Erythroblast (primary cell): Measurements from ENCODE around the gene SNAP47.

Experiments used
- DNase-seq, 2 experiments: peaks; one replicate each; lab custom pipeline; 2025; lab: John Stamatoyannopoulos, UW
- GATA1 ChIP-seq: IDR thresholded peaks from 2 replicates; pipeline ENCODE4 v1.6.1; 2011; ENCODE audit warnings: low read depth, mild to moderate bottlenecking, control low read depth, low read length, moderate library complexity
- POLR2A ChIP-seq: IDR thresholded peaks from 2 replicates; pipeline ENCODE4 v1.6.1; 2011; ENCODE audit warnings: mild to moderate bottlenecking, low read length

The SNAP47 gene

DNA sequence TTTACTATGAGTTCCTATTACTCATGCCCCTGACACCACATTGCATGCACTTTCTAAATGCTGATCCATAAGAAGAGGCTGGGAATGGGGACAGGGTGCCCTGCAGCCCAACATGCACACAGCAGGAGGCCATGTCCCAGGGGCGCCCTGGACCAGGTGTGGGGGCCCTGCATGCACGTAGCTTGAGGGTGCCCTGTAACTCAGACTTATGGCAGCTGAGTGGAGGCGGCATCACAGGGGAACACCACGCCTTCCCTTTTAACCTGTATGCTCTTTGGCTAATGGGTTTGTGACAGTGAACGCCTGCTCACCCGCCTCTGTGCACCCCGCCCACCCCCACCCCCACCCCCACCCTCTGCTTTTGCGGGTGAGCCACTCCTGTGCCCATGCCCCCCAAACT, 36.1 kb downstream of the SNAP47 start:
- DNase-seq = no peak
- no peak for TF ChIP-seq POLR2A
- TF ChIP-seq GATA1 = no peak

DNA sequence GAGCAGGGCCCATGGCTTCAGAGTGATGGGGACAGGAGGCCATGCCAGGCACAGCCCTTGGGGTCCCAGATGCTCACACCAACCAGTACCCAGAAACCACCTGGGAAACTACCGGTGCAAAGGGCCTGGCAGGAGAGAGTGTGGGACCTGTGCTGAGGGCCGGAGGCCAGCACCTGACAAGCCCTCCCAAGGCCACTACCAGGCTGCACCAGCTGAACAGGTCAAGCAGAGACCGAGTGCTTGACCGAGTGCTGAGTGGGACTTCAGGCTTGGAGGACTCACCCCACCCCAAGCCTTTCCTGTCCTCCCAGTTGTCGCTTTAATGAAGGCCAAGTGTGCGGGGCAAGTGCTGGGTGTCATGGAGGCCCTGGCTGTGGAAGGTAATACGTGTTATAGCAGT, 36.5 kb downstream of the SNAP47 start:
- no peak for DNase-seq
- TF ChIP-seq GATA1 (no peak), POLR2A (no peak)

DNA sequence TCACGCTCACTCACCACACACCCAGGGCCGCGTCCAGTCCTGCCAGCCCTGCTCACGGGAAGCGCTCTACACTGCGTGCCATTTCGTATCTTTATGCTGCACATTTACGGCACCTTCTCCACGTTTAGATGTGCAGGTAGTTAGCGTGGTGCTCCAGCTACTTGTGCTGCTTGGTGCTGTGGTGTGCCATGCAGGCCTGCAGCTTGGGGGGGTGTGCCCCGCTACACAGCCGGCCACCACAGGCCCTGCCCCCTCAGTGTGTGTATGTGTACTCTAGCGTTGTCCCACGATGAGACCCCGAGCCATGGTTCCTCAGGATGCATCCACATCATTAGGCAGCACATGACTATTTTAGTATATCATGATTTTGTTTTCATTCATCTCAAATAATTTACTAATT, 38.3 kb downstream of the SNAP47 start:
- no peak for DNase-seq
- TF ChIP-seq POLR2A = no peak
- TF ChIP-seq GATA1 = no peak

DNA sequence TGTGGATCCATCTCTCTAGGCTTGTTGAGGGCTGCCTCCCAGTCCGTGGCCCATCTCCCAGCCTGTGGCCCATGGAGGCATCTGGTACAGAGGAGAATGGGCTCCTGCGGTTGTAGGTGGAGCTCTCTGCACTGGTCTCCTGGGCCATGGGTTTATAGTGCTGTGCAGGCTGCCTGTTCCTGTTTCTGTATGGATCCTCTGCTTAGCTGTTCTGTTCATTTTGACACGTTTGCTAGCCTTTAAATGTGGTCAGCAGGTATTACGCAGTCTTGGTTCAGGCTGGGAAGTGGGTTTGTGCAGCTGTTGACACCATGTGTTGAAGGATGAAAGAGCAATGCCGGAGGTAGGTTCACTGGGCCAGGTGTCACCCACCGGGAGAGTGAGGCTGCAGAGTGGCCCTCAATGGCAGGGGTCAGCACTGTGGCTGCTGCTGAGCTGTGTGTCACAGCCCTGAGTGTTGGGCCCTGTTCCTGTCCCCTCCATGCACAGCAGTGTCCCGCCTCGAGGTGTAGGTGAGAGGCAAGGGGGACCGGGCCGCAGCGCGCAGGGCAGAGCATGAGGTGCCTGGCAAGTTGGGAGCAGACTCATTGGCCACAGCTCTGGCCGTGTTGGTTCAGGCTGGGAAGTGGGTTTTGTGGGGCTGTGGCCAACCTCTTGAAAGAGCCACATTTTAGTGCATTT, 39.0 kb downstream of the SNAP47 start:
- no peak for TF ChIP-seq POLR2A
- no peak for DNase-seq

DNA sequence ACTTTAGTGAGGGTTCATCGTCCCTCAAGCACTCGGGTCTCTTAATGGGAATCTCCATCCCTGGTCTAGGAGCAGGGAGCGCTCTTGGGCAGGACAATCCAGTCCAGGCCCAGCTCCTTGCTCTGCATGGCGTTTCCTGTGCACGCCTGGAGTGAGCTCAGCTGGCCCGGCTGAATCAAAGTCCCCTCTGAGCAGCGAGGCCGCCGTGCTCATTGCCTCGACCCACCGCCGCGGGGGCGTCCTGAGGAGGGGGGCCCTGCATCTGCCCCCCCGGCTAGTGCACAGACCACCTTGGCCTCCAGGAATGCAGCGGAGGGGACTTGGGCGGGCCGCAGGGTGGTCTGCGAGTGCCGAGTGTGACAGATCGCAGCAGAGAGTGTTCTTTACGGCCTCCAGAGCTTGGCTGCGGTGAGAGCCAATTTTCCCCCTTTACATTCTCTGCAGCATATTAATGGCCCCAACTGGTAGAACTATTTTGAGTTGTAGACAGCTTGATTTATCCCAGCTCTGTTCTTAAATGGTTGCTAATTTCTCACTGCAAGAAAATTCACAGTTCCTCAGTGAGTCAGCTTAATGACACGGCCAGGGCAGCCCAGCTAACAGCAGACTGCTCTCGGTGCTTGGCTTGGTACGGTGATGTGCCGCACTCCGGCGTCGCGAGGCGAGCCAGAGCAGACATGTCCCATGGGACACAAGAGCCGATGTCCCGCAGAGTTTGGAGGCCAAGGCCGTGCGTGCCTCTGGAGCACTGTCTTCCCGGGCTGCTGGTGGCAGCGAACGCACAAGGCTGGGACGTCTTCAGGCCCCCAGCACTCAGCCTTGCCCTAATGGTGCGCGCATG, 39.8 kb downstream of the SNAP47 start:
- DNase-seq = no peak

DNA sequence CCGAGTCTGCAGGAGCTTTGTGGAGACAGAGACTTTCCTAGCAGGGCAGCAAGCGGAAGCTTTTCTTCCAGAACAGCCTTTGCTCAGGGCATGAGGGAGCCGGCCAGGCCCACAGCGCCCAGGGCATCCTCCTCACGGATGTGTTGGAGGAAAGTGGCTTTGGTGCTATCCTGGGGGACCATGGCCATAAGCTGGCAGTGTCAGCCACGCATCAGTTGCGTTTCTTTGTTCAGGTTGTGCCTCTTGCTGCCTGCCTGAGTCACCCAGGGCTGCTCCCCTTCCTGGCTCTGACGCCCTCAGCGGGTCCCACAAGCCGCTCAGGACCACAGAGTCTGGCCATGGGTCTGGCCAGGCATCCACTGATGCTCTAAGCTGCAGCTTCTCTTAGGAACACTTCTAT, 40.6 kb downstream of the SNAP47 start:
- TF ChIP-seq POLR2A (no peak), GATA1 (no peak)
- no peak for DNase-seq

More for the DNA sequence above, 39.8 kb downstream of the SNAP47 start:
- TF ChIP-seq POLR2A = no peak
- TF ChIP-seq GATA1 = no peak

DNA sequence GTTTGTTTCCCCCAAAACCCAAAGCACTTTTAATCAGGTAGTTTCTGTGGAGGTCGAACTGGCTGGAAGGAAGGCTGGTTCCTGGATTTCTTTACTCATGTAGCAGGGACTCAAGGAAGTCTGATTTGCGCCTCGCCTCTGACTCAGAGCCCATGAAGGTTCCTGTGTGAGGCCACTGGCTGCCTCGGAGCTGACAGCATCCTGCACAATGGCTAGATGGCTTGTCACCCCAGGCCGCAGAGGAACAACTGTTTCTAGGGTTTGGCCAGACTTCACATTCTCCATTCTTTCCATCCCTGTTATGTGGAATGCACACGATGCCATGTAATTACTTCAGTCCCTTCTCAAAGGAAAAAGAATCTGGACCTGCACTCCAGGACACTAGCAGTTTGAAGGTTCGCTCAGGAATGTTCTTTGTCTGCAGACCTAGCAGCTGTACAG, 41.1 kb downstream of the SNAP47 start:
- no peak for DNase-seq
- TF ChIP-seq POLR2A = no peak
- no peak for TF ChIP-seq GATA1

DNA sequence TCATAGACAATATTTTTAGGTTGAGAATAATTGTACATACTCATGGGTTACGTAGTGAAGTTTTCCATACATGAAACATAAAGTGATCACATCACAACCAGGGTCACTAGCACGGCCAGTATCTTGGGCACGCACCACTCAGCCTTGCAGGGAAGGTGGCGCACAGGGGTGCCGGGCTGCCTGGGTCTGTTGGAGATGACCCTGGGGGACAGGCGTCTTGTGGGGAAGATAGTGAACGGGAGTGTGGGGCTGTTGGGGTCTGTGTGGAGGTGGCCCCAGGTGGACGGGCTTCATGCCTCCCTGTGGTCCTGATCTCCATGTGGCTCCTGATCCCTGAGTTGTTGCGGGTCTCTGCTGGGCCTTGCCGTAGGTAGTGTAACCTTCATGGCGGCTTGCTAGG, 41.9 kb downstream of the SNAP47 start:
- no peak for DNase-seq
- no peak for TF ChIP-seq GATA1
- TF ChIP-seq POLR2A = no peak

DNA sequence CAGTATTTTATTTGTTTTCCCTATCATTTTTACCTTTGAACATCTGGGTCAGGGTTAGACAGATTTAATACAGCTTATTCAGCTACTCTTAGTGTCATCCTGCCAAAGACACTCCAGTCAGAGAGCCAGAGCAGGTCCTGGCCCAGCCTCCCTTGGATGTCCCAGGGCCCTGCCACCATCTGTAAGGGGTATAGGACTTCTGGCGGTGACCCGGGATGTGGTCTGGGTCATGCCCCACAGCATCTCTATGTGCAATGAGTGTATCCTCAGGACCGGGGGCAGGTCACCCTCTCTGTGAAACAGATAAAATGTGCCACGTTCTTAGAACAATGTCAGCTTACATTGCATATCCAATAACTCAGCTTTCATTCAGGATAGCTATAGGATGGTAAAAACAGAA, 42.4 kb downstream of the SNAP47 start:
- no peak for TF ChIP-seq GATA1
- no peak for TF ChIP-seq POLR2A
- DNase-seq = no peak

DNA sequence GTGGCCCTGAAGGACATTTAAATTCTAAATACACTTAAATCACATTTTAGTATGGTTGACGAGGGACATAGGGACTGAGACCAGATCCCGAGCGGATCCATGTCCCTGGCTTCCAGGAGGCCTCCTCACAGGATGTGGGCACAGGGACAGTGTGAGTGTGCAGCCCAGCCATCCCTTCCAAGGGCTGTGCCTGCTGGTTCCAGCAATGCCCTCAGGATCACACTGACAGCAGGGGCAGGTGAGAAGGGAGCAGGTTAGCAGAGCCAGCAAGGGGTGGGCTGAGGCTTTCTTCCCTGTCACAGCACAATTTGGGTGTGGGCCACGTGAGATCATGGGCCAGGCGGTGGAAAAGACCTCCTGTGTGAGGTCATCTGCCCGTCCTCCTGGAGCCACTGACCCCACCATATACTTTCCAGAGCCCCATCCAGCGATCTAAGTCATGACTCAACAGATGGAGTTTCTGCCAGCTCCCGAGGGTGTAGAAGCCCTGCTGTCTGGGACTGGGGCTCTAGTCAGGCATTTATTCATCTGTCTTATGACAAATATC, 43.2 kb downstream of the SNAP47 start:
- no peak for TF ChIP-seq GATA1
- no peak for TF ChIP-seq POLR2A
- DNase-seq = no peak

DNA sequence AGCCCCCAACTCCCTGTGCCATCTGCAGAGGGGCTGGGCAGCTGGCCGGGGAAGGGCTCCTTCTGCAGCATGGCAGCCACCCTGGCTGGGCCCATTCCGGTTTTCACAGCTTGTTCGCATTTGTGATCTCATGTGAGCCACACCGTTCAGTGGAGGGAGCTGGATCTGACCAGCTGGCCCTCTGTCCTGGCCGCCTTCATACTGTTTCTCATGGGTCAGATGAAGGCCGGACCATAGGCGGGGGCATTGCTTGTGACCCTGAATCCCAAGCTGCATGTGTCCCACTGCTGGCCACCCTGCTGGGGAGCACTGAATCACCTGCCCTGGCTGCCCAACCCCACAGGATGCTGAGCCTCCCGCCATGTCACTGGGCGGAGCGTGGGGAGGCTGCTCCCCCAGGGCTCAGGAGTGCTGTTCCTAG, 43.8 kb downstream of the SNAP47 start:
- TF ChIP-seq POLR2A (no peak), GATA1 (no peak)
- DNase-seq = no peak

DNA sequence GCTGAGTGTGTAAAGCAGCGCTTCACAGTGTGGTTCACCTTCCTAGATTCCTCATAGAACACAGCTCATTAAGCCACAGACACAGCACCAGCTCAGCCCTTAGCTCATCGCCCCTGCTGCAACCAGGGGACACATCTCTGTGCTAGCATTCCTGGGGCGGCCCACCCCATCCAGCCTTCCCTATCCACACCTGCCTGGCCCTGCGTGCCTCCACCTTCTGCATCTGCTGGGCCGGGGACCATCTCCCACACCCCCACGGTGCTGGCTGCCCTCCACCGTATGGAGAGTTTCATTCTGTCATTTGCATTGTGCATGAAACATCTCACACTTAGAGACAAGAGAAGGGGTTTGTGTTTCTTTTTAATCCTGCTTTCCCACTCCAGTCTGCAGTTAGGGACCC, 44.5 kb downstream of the SNAP47 start:
- TF ChIP-seq POLR2A (no peak), GATA1 (no peak)
- DNase-seq = no peak

DNA sequence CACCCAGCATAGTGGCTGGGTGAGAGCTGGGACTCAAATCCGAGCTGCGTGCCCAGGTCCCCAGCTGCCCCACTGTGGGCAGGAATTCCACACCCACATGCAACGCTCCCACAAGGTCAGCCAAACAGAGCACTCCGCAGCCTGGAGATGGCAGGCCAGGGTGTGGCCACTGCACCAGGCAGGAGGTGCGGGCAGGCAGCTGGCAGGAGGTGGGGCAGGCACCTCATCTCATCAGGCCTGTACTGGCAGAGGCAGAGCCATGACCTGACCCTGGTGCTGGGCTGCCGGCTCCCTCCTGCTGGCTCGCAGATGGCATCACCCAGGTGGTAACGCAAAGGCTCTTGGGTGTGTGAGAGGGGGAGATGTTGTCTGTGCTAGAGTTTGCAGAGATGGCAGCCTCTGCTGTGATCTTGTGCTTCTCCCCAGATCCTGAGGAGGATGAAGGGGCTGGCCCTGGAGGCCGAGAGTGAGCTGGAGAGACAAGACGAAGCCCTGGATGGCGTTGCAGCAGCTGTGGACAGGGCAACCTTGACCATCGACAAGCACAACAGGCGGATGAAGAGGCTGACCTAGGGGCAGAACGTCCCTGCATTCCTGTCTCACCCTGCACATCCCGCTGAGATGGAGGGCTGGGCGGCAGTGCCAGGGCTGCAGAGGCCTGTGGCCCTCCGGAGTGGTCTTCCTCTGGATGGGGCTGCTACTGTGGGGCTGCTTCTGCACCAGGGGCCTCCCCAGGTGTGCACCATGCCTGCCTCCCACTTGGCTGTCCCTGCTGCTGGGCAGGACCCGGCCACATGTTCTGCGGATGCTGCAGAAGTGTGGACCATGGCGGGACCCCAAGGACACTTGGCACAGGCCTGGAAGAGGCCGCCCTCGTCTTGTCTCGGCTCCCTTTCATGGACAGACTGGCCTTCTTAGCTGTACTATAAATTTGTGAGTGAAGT, 45.1 kb downstream of the SNAP47 start:
- no peak for DNase-seq
- TF ChIP-seq POLR2A = no peak
- TF ChIP-seq GATA1 = no peak
